Sigmoid colon (tissue), 7 donors: Measurements from ENCODE around the gene GAREM1. TPM values are rescaled to one million over a fixed set of nuclear protein-coding genes. Genes with fewer than 3 reads are reported as not detected.
"Not testable (repeated sequence)": the region's sequence is repeated elsewhere in the genome, so short reads cannot be mapped to it uniquely, and the experiment has no call there.

ENCODE experiments used
- DNase-seq: peaks from one replicate; pipeline ENCODE4 v3.0.0-alpha.2; 2019
- H3K27ac ChIP-seq, 4 donors: fragments of 200-600 bp; sonication (generic); one replicate each; pipeline ENCODE4 v1.5.1; 2016 to 2019; ENCODE audit warnings: mild to moderate bottlenecking in 1 of 4
- H3K27me3 ChIP-seq, 3 donors: fragments of 200-600 bp; sonication (generic); one replicate each; pipeline ENCODE4 v1.5.1; 2019; ENCODE audit warnings: mild to moderate bottlenecking in 1 of 3
- H3K36me3 ChIP-seq, 4 donors: fragments of 200-600 bp; sonication (generic); one replicate each; pipeline ENCODE4 v1.5.1; 2016 to 2019
- H3K4me1 ChIP-seq, 4 donors: fragments of 200-600 bp; sonication (generic); one replicate each; pipeline ENCODE4 v1.5.1; 2017 to 2019
- H3K4me3 ChIP-seq, 4 donors: fragments of 200-600 bp; sonication (generic); one replicate each; pipeline ENCODE4 v1.5.1; 2017 to 2019; ENCODE audit warnings: mild to moderate bottlenecking in 2 of 4, moderate library complexity in 1 of 4
- H3K9me3 ChIP-seq, 4 donors: fragments of 200-600 bp in 3 of 4; sonication (generic) in 3 of 4; one replicate each; pipeline versions ENCODE4 v1.5.1 to v1.6.1; 2013 to 2019
- CTCF ChIP-seq, 4 experiments: fragments of 450-650 bp in 3 of 4; fragments of 200-600 bp in 1 of 4; IDR thresholded peaks; one replicate each; pipeline ENCODE4 v1.5.1; 2016 to 2019; ENCODE audit warnings: antibody characterized with exemption in 4 of 4, mild to moderate bottlenecking in 3 of 4, moderate library complexity in 2 of 4
- EP300 ChIP-seq, 4 donors: sonication (generic); formaldehyde crosslinking; IDR thresholded peaks; one replicate each; pipeline ENCODE4 v1.6.1; 2017; ENCODE audit warnings: antibody characterized with exemption in 4 of 4
- POLR2A ChIP-seq, 2 donors: fragments of 450-650 bp; IDR thresholded peaks; one replicate each; pipeline ENCODE4 v1.6.1; 2016; ENCODE audit warnings: antibody characterized with exemption in 2 of 2, mild to moderate bottlenecking in 2 of 2, moderate library complexity in 2 of 2
- POLR2AphosphoS5 ChIP-seq, 4 donors: sonication (generic); formaldehyde crosslinking; IDR thresholded peaks; one replicate each; pipeline ENCODE4 v1.6.1; 2017; ENCODE audit warnings: antibody characterized with exemption in 4 of 4
- WGBS, 2 donors: extraction: QIAGEN DNeasy Blood & Tissue Kit; methylation state at CpG; one replicate each; pipeline ENCODE4 v1.1.7; 2013; 5-methylcytosine and 5-hydroxymethylcytosine counted together
- intact Hi-C: fragments of 100-400 bp; cut with DNase I; formaldehyde crosslinking; loops from one replicate; pipeline ENCODE4 v1.15.1; 2023
- polyA plus RNA-seq, 3 donors: library from polyadenylated mRNA; stranded (reverse); fragments of 200-250 nt; gene quantifications; one replicate each; pipeline ENCODE4 v1.2.3, GENCODE V29; 2013
- total RNA-seq, 4 donors: library from RNA; depleted of rRNA; stranded (reverse); fragments of >200 nt; gene quantifications; one replicate each; pipeline ENCODE4 v1.1.0, GENCODE V29; 2016
- donor health status: healthy with polysubstance abuse.
- donor health status: Bipolar disorder and iron deficiency.
- donor health status: healthy.

GAREM1 gene
- total and polyA plus RNA-seq, 7 donors = 4.9 to 11.8 (median 6.6) TPM

- H3K27ac ChIP-seq = no peak overlapping the region
- intact Hi-C loops = no loop called here
- TF ChIP-seq EP300 (IDR thresholded peaks at IDR 0.05) = no peak
- TF ChIP-seq POLR2A (IDR thresholded peaks at IDR 0.05) = no peak
- no peak for TF ChIP-seq CTCF (IDR thresholded peaks at IDR 0.05)
- no peak for TF ChIP-seq POLR2AphosphoS5 (IDR thresholded peaks at IDR 0.05)
- no peaks in the 10 kb centered on the region for H3K4me1 ChIP-seq
- no peak for DNase-seq
- H3K27me3 ChIP-seq = no peaks in the 10 kb centered on the region
- H3K9me3 ChIP-seq = no peaks in the 10 kb centered on the region
- WGBS, 2 donors = 90 to 92% methylated on average over 6 of the region's 6 CpGs
- no peak overlapping the region for H3K4me3 ChIP-seq
- no peaks in the 10 kb centered on the region for H3K36me3 ChIP-seq
These were observed 227.3 kb downstream of the GAREM1 start for GRCh38 chr18:32243358-32243757.

- no peaks in the 10 kb centered on the region for H3K9me3 ChIP-seq
- DNase-seq = no peak
- intact Hi-C loops = no loop called here
- no peak for TF ChIP-seq POLR2A (IDR thresholded peaks at IDR 0.05)
- TF ChIP-seq EP300 (IDR thresholded peaks at IDR 0.05) = no peak
- no peak for TF ChIP-seq CTCF (IDR thresholded peaks at IDR 0.05)
- no peak for TF ChIP-seq POLR2AphosphoS5 (IDR thresholded peaks at IDR 0.05)
- H3K36me3 ChIP-seq = no peaks in the 10 kb centered on the region
- 62 to 81% methylated on average over 2 of the region's 2 CpGs for WGBS, 2 donors
- H3K4me1 ChIP-seq = no peaks in the 10 kb centered on the region
- no peaks in the 10 kb centered on the region for H3K27me3 ChIP-seq
- H3K27ac ChIP-seq = no peak overlapping the region
- H3K4me3 ChIP-seq = no peak overlapping the region
These were observed 228.3 kb downstream of the GAREM1 start for GRCh38 chr18:32242395-32242794.

- H3K9me3 ChIP-seq = no peaks in the 10 kb centered on the region
- WGBS, 2 donors = 91 to 94% methylated on average over 5 of the region's 5 CpGs
- no peak for DNase-seq
- intact Hi-C loops = no loop called here
- H3K27ac ChIP-seq = no peak overlapping the region
- H3K27me3 ChIP-seq = no peaks in the 10 kb centered on the region
- no peaks in the 10 kb centered on the region for H3K36me3 ChIP-seq
- no peak for TF ChIP-seq POLR2AphosphoS5 (IDR thresholded peaks at IDR 0.05)
- TF ChIP-seq CTCF (IDR thresholded peaks at IDR 0.05) = no peak
- TF ChIP-seq EP300 (IDR thresholded peaks at IDR 0.05) = no peak
- TF ChIP-seq POLR2A (IDR thresholded peaks at IDR 0.05) = no peak
- H3K4me3 ChIP-seq = no peak overlapping the region
- H3K4me1 ChIP-seq = no peaks in the 10 kb centered on the region
These were observed 231.9 kb downstream of the GAREM1 start for GRCh38 chr18:32238635-32239268.

- H3K27ac ChIP-seq = no peak overlapping the region
- no peaks in the 10 kb centered on the region for H3K9me3 ChIP-seq
- H3K27me3 ChIP-seq = no peaks in the 10 kb centered on the region
- no peaks in the 10 kb centered on the region for H3K4me1 ChIP-seq
- 9 to 55% methylated on average over 3 of the region's 3 CpGs for WGBS, 2 donors
- DNase-seq = no peak
- no peak overlapping the region for H3K4me3 ChIP-seq
- no peaks in the 10 kb centered on the region for H3K36me3 ChIP-seq
- intact Hi-C loops = no loop called here
- no peak for TF ChIP-seq EP300 (IDR thresholded peaks at IDR 0.05)
- TF ChIP-seq POLR2A (IDR thresholded peaks at IDR 0.05) = no peak
- no peak for TF ChIP-seq CTCF (IDR thresholded peaks at IDR 0.05)
- TF ChIP-seq POLR2AphosphoS5 (IDR thresholded peaks at IDR 0.05) = no peak
These were observed 233.6 kb downstream of the GAREM1 start for GRCh38 chr18:32237049-32237448.

GRCh38 chr18:32233348-32233747 lies 237.3 kb downstream of the GAREM1 start:
- H3K36me3 ChIP-seq, H3K4me1 ChIP-seq, intact Hi-C loops, H3K27me3 ChIP-seq, H3K4me3 ChIP-seq, DNase-seq, H3K27ac ChIP-seq, H3K9me3 ChIP-seq: not testable (repeated sequence)
- 95 to 96% methylated on average over 15 of the region's 15 CpGs for WGBS, 2 donors
